Measurements from ENCODE around the gene ZNF319.

The ZNF319 gene

DNA sequence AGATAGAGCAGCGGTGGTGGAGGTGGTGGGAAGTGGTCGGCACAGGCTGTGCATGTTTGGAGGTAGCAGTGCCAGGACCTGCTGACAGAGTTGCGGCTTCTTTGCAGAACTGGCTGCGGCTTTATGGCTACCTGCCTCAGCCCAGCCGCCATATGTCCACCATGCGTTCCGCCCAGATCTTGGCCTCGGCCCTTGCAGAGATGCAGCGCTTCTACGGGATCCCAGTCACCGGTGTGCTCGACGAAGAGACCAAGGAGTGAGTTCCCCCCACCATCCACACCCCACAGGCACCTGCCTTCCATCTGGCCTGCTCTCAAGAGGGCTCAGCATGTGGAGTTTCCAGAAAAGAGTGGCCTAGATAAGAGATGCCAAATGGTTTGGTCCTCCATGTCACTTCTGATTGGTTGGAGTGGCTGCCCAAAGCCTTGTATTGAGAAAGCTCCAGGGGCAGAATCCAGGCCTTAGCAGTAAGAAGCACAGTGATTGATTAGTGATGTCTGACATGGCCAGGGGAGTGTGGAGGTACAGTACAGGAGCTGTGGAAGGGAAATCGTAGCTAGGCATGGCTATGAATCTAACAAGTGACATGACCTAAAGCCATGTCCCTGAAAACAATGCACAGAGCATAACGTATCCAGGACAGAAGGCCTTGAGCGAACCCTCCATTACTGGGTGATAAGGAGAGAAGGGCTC, 37.0 kb upstream of the ZNF319 start:
- no peak for DNase-seq (ENCODE audit: low spot score)

DNA sequence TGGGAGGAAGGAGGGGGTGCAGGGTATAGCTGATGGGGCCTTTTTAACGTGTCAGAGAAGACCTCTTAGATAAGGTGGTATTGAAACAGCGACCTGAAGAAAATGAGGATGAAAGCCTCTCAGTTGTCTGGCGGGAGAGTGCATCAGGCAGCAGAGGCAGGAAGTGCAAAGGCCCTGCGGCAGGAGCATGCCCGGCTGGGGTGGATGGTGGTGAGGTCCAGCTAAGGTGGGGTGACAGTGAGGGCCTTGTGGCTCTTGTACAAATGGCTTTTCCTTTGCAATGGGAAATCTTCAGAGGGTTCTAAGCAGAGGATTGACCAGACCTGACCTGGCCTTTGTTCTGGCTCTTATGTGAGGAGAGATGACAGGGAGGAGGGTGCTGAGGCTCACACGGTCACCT, 36.5 kb upstream of the ZNF319 start:
- no peak for DNase-seq (ENCODE audit: low spot score)

DNA sequence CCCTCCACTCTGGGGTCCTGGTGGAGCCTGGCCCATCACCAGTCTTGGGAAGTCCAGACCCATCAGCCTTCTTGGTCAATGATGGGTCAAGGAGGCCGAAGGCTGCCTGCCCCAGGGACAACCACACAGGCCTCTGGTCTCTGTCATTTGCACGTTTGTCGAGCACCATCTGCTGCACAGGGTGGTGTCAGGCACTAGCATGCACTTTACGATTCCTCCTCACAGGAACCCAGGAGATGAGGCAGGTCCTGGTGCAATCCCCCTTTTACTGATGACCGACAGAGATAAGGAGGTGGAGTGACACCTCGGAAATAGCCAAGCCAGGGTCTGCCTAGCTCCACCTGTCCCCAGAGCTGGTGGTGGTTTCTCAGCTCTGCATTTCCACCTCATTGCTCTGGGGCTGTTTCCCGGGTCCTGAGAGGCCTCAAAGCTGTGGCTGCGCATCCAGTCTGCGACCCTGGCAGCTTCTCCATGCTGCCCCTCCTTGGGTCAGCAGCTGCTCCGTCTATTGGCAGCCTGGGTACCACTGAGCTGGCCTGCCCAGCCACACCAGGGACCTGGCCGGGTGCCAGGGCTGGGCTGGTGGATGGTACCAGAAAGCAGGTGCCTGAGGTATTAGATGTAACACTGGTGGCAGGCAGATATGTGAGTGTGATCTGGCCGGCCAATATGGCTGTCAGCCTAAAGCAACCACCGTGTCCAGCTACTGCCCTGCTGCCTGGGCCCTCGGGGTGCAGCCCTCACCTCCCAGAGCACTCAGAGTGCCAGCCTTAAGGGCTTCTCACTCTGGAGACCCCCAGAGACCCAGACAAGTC, 35.1 kb upstream of the ZNF319 start:
- no peak for DNase-seq (ENCODE audit: low spot score)

DNA sequence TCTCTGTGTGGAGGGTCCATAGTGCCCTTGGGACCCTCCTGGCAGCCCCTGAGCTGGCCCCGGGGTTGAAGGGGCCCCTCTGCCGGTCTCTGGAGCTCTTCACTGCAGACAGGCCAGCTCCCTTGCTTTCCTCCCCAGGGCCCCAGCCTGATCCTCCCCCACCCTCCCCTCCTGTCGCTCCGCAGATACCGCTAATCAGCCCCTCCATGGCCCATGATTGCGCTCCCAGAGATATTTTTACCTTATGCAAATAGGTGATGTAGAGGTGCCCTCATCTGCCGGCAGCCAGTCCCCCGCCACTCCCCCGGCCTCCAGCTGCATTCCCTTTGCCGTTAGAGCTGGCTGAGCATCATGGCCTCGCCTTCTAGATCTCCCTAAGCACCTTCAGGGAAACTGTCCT, 34.3 kb upstream of the ZNF319 start:
- DNase-seq (ENCODE audit: low spot score): no peak

DNA sequence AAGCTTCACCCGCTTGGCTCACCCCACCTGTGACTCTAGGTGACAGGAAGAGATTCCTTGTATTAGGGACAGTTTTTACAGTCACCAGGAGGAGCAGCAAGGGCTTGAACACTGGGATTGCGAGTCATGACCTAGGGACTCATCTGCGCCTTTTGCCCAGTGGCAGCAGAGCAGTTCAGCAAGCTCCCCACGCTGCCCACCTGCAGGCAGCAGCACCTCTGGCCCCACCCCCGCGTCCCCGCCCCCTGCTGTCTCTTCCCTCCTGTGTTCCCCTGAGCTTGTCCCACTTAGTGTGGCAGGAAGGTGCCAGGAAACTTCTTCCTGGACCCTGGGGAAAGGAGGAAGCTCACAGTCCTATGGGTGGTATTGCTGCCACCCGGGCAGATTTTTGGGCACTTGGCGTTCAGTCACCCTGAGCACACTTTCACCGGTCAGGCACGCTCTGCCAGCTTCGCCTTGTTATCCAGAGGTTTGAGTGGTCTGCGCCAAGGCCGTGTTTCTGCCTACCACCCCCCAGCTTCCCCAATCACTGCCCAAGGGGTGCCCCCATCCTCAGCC, 33.7 kb upstream of the ZNF319 start:
- DNase-seq (ENCODE audit: low spot score): no peak

DNA sequence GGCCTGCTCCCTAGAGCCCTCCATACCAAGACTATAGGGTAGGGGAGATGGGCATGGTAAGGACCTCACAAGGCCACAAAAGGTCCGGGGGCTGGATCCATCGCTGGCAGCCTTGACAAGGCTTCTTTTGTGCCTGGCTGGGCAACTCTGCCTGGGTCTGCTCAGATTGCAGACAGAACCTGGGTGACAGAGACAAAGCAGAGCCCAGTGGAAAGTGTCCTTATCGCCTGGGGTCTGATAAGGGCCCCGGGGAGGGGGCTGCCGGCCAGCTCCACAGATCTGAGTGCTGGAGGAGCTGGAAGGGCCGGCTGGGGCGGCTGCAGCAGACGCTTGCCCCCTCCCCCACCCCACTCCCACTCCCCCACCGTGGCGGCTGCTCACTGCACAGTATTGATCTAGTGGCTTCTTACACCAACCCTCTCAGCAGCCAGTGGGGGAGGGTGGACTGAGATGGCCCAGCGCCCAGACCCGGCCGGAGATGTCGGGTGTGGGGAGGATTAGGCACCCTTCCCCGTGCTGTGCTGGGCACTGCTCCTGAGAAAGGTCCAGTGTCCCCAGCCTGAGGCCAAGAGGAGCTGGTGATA, 32.3 kb upstream of the ZNF319 start:
- DNase-seq (ENCODE audit: low spot score): no peak

DNA sequence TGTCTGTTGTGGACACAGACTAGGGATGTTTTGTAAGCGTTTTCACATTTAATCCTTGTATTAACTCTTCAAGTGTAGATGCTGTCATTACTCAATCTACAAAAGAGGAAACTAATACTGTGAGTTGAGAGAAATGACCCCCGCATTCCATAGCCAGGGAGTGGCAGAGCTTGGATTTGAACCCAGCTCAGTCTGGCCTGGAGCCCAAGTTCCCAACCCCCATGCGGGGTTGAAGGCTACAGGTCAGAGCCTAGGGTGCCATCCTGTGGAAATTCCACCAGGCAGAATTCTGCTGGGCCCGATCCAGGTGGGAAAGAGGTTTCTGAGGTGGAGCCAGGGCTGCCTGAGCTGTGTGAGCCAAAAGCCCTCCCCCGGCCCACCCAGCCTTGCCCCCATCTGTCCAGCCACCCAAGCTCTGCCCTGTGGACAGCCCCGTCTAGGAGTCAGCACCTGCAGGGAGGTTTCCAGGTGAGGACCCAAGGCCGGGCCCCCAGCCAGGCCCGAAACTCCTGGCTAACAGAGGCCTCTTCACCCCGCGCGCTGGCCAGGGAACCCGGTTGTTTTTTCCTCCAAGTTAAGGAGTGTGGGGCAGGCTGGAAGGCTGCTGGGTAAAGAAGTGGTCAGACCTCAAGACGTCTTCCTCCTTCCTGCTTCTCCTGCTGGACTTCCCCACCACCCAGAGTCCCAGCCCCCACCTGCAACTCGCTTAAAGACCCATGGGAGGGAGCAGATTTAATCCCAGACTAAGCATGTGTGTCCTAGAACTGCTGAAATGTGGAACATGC, 30.7 kb upstream of the ZNF319 start:
- DNase-seq (ENCODE audit: low spot score): no peak

DNA sequence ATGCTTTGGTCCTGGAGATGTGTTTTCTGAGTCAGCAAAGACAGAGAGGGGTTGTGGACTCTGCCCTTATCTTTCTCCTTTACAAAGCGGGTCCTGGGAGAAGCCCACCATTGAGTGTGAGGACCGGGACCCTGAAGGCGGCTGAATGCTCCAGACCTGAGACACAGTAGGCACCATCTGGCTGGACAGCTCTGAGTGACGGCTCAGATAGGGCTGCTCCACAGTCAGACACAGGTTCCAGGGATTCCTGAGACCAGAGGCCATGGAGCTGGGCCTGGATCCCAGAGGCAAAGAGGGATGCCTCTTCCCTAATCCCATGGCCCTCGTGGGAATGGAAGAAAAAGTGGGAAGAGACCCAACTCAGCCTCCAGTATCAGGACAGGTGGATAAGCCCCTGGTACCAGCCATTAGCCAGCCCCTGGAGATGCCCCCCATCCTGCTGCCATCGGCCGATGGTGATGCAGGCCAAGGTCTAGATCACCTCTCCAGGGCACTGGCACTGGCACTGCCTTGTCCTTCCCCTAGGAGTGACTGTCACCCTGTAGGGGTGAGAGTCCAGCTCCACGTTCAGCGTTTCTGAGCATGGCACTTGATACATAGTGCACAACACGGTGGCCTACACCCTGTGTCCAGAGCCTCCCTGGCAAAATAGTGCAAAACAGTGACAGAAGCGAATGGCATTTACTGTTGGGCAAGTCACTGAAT, 29.8 kb upstream of the ZNF319 start:
- no peak for DNase-seq (ENCODE audit: low spot score)

DNA sequence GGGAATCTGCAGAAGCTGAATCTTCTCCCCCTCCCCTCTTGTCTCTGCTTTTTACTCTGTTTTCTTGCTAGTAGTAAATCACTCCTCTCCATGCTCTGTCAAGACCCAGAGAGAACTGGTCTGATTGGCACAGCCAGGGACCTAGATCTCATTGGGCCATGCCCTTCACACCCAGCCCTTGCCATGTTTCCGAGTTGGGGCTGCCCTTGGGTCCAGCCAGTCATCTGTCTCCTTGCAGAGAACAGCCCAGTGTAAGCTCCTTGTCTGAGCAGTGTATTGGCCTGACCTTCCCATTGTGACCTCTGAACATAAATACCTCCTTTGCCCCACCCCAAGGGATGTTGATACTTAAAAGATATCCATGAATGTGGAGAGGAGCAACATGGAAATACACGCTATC, 28.9 kb upstream of the ZNF319 start:
- no peak for DNase-seq (ENCODE audit: low spot score)

DNA sequence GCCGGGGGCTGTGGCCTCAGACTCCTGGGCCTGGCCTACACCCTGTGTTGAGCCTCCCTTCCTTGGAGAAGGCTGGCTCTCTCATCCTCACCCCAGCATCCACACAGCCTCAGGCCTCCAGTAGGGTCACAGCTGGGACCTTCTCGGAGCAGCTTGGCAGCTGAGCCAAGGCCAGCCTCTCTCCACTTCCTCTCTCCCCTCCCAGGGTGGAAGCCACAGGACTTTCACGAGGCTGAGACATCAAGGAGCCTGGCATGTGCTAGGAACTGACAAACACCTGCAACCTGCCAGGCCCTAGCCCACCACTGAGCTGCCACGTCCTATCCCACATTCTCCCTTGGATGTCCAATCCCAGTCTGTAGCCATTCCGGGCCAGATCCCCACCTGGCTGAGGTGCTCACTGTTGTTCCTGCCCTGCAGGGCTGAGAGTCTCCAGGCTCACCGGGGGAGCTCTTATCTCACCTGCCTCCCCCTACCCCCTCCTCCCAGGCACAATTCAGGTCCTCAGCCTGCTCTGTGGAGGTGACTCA, 28.1 kb upstream of the ZNF319 start:
- peak; percentile 56 for DNase-seq (ENCODE audit: low spot score)

DNA sequence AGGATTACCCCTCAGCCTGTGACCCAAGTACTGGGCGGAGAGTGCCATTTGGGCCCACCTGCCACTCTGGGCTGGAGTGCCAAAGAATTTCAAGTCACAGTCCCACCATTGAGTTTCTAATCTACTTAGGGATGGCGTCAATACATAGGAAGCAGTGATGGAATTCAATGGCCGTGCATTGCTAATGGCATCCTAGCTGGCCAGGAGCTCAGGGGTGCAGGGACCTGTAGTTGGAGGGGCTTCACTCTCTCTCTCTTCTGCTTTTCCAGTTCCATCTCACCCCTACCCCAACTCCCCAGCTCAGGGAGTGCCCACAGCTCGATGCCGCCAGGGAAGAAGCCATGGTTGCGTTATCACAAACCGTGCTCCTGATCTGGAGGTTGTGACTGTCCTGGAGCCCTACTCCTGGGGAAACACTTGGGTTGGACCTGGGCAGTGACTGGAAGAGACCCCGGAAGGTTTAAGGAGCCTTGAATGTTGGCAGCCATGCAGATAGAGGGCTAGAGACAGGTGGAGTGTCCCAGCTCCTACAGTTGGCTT, 27.5 kb upstream of the ZNF319 start:
- DNase-seq (ENCODE audit: low spot score): peak; percentile 61

DNA sequence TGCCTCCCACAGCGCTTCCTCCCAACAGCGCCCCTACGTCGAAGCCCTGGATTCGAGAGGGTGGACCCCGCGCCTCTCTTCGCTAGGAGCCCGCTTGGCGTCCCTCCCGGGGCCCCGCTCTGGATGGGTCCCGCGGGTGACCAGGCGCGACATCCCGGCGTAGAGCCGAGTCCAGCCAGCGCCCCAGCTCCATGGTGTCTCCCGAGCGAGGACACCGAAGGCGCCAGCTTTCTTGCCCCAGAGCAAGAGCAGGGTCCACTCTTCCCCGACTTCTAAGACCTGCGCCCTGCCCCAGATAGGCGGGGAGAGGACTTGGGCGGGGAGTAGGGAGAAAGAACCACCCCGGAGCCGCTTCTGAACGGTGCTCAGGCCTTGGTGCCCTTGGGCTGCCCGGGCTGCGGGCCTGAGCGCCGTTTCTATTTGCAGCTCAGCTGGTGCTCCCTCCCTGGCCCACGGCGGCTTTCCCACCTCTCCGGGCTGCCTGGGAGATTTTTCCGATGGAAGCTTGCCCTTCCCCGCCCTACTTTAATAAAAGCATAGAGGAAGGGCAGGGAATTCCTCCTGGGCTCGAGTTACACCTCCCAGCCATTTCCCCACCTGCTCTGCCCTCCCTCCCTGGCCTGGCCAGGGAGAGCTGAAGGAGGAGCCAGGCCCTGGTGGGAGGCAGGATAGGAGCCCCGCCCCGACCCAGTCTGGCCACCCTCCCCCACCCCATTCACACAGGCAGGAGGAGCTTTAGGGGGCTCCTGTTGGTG, 26.9 kb upstream of the ZNF319 start:
- peak; percentile 65 for DNase-seq (ENCODE audit: low spot score)

DNA sequence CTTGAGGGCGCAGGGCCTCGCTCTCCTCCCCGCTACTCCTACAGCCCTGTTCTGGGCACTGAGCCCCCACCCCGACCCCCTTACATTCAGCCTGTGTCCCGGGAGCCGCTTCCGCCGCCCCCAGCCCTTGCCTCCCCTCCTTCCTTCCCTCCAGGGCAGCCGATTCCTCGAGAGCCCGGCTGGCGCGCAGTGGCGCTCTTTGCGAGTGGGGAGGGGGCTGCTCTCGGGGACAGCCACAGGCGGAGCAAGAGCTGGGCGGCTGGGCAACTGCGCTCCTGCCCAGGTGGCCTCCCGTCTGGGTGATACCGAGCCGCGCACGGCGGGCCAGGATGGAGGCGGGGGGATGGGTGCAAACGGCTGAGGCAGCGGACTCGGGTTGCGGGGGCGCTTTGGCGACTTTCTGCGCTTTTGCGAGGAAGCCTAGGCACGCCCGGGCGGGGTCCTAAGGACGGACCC, 26.3 kb upstream of the ZNF319 start:
- DNase-seq (ENCODE audit: low spot score): no peak

DNA sequence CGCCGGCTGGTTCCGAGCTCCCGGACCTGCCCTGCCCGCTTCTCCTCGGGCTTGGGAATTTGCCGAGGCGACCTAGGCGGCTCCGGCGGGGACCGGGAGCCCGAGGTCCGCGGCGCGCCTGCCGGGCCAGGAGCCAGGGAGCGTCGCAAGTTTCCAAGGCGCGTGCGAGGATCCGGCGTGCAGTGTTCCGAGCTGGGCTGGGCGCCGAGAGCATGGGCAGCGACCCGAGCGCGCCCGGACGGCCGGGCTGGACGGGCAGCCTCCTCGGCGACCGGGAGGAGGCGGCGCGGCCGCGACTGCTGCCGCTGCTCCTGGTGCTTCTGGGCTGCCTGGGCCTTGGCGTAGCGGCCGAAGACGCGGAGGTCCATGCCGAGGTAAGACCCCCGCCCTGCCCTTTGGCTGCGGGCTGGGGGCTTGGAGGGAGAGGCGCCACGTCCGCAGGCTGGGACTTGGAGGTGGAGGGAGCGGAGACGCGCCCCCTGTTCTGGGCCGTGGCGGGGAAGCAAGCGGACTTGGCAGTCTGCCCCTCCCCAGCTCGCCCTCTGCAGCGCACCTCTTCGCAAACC, 25.8 kb upstream of the ZNF319 start:
- peak; percentile 71 for DNase-seq (ENCODE audit: low spot score)

DNA sequence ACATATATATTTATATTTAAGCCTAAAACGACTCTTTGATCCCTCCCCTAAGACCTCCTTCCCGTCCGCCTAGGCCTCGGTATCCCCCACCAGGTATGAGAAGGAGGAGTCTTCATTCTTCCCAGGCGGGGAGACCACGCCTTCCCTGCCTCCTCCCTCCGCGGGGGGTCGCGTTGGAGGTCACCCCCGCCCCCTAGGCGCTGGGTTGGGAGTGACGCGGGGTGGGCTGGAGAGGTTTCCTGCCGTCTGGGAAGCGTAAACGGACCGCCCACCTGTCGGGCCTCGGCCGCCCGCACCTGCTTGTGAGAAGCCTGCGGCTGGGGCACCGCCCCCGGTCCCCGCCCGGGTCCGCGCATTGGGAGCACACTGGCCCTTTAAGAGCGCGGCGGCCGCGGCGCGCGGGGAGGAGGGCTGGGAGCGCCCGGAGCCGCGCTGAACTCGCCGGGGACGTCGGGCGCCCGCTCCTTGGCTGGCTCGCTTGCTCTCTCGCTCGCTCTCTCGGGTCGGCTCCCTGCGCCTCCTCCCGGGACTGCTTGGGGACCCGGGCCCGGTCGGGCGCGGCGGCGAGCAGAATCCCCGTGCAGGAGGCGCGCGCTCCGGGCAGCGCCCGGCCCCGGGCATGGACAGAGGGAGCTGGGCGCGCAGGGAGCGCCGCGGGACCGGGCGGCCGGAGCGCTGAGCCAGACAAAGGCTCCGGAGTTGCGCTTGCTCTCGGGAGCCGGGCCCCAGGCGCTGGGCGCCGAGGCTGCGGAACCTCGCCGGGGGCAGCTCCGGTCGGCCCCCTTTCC, 25.1 kb upstream of the ZNF319 start, which contains the start of gene MMP15:
Gene MMP15, plus strand, starts transcription at position 404 of the 788 bp plus-strand sequence. CDS start 597 bp downstream, outside the sequence.
- peak; percentile 73 for DNase-seq (ENCODE audit: low spot score)

DNA sequence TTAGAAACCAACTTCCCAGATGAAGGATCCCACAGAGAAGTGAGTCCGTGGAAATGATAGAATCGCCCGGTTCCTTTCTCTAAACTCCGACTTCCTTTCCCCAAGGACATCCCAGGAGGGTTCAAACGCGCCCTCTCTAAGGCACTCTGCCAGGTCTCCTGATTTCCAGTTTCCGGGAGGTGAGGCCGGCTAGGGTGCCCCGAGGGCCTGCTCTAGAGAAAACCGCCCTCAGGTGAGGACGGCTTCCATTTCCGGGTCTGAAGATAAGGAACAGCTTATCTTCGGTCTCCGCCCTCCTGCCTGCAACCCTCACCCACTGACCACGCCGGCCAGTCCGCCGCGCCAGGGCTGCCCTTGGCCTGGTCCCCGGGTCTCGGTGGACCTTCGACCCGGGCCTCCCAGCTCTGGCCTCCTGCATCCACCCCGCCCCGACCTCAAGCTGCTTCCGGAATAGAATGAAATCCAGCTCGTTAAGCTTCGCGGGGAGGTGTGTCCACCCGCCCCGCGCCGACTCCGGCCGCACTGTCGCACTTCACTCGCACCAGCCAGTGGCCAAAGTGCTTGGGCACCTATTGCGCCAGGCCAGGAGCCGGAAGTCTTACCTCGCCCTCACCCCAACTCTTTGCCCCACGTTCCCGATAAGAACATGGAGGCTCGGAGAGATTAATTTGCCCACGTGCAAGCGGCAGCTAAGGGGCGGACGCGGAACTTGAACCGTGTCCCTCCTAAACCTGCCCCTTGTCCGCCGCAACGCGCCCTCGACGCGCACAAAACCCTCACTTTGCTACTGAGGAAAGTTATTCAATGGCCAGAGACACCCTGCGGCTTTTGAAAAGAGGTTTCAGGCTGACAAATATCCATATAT, 24.2 kb upstream of the ZNF319 start:
- peak; percentile 65 for DNase-seq (ENCODE audit: low spot score)

DNA sequence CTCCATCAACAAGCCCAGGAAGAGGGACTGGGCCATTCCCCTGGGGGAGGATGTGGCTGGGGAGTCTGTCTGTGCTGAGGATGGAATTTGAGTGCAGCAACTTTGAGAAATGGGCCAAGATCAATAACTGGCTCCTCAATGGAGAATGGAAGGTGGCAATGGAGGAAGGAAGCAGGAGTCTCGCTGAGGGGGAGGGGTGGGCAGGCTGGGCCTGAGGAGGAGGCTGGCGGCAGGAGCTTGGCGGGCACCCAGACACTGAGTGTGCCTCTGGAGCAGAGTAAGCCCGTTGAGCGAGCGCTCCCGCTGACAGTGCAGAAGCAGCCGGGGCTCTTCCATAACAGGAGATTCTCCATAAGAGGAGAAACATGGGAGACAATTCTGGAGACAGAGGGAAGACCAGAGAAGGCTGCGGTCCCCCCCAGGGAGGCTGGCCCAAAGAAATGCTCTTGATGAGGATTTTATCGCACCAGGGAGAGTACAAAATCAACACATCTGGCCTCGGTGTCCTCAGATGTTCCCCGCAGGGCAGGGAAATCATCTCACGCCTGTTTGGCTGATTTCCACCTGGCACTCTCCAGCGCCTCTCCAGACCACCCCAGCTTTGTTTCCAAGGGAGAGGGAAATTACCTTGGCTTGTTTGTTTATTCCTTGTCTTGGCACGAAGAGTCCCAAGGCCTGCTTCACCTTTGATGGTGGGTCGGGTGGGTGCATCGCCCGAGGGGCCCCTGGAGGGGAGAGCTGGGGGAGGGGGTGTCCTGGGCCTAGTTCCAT, 22.3 kb upstream of the ZNF319 start:
- DNase-seq (ENCODE audit: low spot score): peak; percentile 66
